ENCODE measurements around the gene MSLN.
A peak's percentile ranks its signal among the peaks of the same experiment; 100 is the strongest.
"Not testable (repeated sequence)": the region's sequence is repeated elsewhere in the genome, so short reads cannot be mapped to it uniquely, and the experiment has no call there.

Gene MSLN

DNA sequence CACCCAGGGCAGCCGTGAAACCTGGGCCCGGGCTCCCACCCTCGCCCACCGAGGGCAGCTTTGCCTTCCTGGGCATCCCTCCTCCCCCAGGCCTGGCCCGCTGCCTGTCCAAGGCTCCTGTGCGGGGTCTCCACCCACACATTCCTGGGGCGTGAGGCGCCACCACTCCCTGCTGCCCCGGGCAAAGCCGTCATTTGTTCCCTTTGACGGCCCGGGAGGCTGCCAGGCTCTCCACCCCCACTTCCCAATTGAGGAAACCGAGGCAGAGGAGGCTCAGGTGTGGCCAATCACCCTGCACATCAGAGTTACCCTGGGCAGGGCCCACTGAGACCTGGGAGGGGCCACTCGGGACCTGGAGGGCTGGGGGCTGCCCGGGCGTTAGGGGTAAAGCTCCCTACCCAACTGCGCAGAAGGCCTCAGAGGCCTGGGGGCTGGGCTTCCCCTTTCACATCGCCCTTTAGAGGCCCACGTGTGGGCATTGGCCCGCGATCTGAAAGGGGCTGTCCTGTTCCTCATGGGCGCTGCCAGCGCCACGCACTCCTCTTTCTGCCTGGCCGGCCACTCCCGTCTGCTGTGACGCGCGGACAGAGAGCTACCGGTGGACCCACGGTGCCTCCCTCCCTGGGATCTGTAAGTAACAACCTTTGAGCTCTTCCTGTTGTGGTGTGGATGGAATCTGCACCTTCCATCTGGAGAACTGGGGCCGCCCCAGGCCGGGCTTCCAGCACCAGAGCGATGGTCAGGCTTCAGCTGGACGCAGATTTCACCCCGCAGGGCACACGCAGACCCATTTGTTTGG lies at the start of gene MSLN:
Gene MSLN, plus strand, starts transcription at position 190 of the 799 bp plus-strand sequence. CDS start 1,947 bp downstream, outside the sequence.
- no peak for DNase-seq (ENCODE audit: extremely low read depth in 1 of 2, low read depth in 1 of 2)

DNA sequence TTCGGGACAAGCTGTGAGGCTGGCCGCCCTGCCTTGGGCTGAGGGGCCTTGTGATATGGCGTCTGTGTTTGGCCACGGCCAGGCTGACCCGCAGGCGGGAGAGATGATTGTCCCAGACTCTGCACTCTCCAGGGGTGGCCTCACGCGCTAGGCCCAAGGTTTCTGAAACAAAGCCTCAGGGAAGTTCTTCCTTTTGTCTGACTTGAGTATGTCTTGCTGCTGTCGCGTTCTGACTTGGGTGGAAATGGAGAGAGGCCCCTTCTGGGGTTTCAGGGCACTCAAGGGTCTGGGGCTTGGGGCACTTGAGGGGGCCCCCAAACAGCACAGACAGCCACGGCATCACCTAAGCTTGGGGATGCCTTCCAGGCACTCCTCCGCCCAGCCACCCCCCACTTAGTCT lies 49.5 kb upstream of the MSLN start:
- DNase-seq (ENCODE audit: extremely low read depth in 1 of 2, low read depth in 1 of 2) = no peak

DNA sequence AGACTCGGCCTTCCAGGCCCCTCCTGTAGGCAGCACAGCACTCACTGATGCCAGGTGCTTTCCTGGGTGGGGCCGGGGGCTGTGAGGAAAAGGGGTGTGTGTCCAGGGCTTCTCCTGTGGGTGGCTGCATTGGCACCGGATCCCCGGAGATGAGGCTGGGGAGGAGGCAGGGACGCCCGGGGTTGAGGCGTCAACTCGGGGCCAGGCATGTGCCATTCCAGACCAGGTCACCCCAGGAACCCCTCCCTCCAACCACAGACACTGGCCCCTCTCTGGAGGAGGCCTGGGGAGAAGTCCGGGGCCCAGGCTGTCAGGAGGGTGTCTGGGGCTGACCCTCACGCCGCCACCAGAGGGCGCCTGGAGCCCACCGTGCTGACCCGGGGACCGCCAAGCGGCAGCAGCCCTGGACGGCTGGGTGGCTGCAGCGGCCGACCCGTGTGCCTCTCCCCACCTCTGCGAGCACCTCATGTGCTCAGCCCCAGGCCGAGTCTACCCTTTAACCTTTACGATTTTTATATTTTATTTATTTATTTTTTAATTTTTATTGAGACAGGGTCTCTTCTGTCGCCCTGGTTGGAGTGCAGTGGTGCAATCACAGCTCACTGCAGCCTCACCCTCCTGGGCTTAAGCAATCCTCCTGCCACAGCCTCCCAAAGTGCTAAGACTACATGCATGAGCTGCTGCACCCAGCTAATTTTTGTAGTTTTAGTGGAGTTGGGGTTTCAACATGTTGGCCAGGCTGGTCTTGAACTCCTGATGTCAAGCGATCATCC lies 48.8 kb upstream of the MSLN start:
- DNase-seq (ENCODE audit: extremely low read depth in 1 of 2, low read depth in 1 of 2) = no peak

DNA sequence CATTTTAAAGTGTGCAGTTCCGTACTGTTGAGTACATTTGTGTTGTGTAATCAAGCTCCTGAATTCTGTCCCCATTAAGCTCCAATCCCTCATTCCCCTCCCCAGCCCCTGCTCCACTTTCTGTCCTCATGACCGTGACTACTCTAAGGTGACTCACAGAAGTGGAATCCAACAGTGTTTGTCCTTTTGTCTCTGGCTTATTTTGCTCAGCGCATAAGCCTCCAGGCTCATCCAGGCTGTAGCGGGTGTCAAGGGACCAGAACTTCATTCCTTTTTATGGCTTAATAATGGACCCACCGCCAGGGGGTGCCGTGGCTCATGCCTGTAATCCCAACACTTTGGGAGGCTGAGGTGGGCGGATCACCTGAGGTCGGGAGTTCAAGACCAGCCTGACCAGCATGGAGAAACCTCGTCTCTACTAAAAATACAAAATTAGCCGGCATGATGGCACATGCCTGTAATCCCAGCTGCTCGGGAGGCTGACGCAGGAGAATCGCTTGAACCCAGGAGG lies 47.7 kb upstream of the MSLN start:
- DNase-seq (ENCODE audit: extremely low read depth in 1 of 2, low read depth in 1 of 2) = not testable (repeated sequence)

DNA sequence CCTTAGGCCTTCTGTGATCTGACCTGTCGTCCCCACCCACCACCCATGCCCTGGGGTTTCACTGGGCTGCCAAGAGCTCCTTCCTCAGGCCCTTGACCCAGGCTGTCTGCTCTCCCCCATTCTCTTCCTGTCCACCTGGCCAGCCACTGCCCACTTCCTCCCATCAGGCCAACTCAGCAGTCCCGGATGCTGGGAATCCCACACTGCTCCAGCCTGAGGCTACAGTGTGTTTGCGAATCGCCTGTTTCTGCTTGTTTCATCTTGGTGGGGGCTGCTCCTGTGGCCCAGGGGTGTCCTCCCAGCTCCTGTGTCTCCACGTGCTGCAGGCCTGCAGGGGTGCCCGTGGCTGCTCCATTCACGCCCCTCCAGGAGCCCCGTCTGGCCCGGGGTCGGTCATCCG lies 46.5 kb upstream of the MSLN start:
- DNase-seq (ENCODE audit: extremely low read depth in 1 of 2, low read depth in 1 of 2) = no peak

DNA sequence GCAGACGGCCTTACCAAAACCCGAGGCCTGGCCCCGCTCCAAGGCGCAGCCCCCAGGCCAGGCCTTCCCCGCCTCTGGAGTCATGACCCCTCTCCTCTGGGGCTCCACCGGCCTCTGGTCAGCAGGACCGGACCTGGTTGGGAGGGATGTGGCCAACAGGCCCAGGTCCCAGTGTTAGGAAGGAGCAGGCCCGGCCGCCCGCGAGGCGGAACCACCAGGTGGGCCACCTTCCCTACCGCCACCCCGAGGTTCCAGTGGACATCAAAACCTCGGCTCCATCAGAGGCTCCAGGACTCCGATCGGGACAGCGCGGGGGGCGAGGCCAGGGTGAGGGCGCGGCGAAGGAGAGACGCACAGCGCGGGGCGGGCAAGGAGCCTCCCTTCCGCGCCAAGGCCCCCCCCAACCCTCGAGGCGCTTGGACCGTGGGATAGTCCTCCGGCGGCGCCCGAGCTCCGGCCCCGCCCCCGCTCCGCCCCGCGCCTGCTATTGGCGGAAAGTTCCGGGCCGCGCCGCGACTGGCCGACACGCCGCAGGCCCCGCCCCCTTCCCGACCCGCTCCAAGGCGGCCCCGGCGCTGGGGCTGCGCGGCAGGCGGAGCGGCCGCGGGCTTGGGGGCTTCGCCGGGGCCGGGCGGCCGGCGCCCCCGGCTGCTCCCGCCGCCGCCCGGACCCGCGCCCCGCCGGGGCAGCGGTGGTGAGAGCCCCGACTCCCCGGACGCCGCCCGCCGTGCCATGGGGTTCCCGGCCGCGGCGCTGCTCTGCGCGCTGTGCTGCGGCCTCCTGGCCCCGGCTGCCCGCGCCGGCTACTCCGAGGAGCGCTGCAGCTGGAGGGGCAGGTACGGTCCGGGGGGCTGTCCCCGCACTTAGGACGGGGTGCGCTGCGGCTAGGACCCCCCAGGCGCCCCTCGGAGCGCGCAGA lies 45.7 kb upstream of the MSLN start, which contains the start of gene METRN:
Gene METRN, plus strand, starts transcription at position 561 of the 919 bp plus-strand sequence. Its CDS starts 172 bp downstream, at position 733.
- peak; percentile 83 to 84 for DNase-seq (ENCODE audit: extremely low read depth in 1 of 2, low read depth in 1 of 2)

DNA sequence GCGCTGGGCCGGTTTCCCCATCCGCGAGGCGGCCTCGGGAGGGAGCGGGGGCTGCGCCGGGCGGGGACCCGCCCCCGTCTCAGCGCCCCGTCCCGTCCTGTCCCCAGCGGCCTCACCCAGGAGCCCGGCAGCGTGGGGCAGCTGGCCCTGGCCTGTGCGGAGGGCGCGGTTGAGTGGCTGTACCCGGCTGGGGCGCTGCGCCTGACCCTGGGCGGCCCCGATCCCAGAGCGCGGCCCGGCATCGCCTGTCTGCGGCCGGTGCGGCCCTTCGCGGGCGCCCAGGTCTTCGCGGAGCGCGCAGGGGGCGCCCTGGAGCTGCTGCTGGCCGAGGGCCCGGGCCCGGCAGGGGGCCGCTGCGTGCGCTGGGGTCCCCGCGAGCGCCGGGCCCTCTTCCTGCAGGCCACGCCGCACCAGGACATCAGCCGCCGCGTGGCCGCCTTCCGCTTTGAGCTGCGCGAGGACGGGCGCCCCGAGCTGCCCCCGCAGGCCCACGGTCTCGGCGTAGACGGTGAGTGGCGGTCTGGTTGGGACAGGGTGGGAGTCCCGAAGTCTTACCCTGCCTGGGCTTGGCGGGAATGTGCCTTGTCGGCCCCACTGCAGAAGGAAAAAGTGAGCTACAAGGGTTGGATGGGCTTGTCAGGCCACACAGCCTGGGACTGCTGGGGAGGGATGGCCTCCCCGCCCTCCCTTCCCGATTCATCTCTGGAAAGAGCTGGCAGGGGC lies 44.9 kb upstream of the MSLN start:
- DNase-seq (ENCODE audit: extremely low read depth in 1 of 2, low read depth in 1 of 2) = no peak

DNA sequence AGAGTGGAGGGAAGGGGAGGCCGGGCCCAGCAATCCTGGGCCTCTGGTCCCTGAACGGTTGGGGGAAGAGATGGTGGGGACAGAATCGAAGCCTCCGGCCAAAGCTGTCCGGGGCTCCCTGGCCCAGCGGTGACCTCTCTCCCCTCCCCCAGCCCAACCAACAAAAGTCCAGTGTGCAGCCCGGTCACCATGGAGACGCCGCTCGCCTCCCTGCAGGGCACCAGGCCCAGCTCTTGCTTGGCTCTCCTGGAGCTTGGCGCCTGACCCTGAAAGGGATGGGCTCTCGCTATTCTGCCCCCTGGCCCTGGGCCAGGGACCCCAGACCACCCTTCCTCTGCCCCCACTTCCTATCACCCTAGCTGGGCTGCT lies 44.4 kb upstream of the MSLN start:
- no peak for DNase-seq (ENCODE audit: extremely low read depth in 1 of 2, low read depth in 1 of 2)

DNA sequence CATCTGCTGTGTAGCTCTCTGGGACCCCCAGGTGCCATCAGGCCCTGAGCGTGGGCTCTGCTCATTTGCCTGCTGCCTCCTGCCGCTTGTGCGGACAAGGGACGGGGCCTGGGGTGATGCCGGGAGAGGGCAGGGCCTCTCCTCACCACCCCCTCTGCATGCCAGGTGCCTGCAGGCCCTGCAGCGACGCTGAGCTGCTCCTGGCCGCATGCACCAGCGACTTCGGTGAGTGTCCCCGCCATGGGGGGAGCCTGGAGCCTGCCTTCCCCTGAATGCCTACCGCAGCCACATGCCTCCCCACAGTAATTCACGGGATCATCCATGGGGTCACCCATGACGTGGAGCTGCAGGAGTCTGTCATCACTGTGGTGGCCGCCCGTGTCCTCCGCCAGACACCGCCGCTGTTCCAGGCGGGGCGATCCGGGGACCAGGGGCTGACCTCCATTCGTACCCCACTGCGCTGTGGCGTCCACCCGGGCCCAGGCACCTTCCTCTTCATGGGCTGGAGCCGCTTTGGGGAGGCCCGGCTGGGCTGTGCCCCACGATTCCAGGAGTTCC lies 43.7 kb upstream of the MSLN start:
- no peak for DNase-seq (ENCODE audit: extremely low read depth in 1 of 2, low read depth in 1 of 2)

DNA sequence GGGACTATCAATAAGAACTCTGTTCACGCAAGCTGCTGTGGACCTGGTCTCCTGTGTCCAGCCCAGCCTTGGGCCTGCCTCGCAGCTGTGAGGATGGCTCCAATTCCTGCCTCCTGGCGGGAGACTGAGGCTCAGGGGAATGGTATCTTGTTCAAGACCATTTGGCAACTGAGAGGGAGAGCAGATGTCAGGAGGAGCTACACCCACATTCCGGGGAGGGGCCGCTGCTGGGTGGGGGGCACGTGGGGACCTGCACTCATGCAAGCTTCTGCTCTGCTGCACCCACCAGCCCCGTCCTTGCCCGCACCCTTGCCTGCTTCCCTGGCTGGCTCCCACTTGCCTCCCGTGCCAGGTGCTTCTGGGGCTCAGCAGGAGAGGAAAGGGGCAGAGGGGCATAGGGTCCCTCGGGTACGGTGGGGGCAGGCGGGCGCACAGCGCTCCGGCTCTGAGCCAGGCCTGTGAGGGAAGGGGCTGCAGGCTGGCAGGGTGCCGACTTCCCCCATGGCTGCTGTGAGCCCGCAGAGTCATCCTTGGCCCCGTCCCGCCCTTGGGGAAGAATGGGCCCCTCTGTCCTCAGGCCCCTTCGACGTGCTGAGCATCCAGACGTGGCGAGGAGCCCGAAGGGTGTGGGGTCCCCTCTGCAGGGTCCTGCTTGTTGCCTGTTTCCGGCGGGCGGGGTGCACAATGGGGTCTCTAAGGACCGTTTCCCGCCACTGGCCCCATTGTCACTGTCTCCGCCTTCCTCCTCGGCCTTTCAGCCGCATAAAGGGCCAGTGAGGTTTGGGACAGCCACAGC lies 42.9 kb upstream of the MSLN start:
- no peak for DNase-seq (ENCODE audit: extremely low read depth in 1 of 2, low read depth in 1 of 2)

DNA sequence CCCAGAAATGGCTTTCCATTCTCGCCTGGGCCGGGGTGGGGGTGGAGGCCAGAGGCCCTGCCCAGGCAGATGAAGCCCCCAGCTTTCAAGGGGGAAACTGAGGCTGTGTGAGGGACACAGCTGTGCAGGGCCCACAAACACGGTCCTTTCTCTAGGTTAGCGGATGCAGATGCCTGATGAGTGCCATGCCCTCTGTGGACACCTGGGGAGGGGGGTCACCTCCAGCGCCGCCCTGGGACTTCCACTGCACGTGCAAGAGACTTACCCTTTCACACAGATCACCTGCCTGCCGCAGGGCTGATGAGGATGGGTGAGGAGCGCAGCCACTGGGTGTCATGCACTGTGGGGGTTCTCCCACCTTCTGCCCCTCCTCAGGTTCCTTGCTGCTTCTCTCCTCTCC lies 42.1 kb upstream of the MSLN start:
- DNase-seq (ENCODE audit: extremely low read depth in 1 of 2, low read depth in 1 of 2) = no peak

DNA sequence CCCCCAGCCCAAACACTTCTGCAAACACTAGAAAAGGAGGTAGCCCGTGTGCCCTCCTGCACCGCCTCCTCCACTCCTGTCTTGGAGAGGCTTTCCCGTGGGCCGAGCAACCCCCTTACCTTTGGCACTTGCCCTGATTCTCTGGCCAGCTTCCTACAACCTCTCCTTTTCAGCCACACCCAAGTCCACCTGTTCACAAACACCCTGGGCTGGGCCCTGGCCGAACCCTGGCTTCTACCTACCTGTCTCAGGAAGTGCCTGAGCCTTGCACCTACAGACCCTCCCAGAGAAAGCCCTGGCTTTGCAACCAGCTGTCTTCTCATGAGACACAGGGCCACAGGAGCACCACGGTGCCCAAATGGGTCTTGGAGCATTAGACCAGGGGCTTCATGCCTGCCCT lies 41.6 kb upstream of the MSLN start:
- no peak for DNase-seq (ENCODE audit: extremely low read depth in 1 of 2, low read depth in 1 of 2)

DNA sequence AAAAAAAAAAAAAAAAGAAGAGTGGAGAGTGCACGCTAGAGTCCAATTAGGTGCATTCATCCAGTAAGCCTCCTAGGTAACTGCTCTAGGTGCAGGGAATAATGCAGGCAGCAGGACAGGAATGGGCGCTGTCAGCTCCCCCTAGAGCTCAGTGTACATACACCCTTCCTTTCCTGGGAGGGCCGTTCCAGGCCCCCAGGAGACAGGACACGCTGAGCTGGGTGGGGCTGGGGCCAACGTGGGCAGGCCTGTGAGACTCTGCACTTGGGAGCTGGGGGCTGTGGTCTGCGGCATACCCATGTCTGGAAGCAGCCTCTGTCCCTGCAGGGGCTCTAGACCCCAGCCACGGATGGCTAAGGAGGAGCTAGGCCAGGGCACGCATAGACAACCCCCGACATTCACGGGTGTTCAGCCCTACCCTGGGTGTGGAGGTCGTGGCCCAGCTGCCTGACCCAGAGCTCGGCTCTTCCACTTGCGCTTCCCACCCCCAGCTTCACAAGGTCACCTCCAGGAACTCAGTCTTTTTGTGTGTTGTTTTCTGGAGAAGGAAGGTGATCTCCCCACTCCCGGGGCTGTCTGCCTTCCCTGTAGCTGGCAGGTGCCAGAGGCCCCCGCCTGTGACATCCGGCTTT lies 40.6 kb upstream of the MSLN start:
- no peak for DNase-seq (ENCODE audit: extremely low read depth in 1 of 2, low read depth in 1 of 2)

DNA sequence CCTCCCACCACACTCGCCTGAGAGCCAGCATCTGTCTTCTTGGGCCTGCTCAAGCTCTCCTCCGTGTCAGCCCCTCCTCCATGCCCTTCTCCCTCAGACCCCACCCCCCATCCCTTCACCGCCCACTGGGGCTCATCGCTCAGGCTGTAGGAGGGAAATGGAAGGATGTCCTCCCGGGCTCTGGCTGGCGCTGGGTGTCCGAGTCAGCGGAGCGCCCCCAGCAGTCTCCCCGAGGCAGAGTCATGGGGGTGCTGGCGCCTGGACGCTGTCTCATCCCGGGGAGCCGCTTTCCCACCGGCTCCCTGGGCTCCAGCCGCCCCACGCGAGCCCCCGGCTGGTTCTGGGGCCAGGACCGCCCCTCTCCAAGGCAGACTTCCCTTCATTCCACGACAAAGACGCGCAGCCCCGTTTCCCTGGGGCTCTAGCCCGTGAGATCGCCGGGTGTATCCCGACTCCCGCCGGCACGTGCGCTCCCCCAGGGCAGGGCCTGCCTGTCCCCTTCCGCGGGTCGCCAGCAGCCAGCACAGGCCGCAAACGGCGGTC lies 40.0 kb upstream of the MSLN start:
- DNase-seq (ENCODE audit: extremely low read depth in 1 of 2, low read depth in 1 of 2) = no peak

DNA sequence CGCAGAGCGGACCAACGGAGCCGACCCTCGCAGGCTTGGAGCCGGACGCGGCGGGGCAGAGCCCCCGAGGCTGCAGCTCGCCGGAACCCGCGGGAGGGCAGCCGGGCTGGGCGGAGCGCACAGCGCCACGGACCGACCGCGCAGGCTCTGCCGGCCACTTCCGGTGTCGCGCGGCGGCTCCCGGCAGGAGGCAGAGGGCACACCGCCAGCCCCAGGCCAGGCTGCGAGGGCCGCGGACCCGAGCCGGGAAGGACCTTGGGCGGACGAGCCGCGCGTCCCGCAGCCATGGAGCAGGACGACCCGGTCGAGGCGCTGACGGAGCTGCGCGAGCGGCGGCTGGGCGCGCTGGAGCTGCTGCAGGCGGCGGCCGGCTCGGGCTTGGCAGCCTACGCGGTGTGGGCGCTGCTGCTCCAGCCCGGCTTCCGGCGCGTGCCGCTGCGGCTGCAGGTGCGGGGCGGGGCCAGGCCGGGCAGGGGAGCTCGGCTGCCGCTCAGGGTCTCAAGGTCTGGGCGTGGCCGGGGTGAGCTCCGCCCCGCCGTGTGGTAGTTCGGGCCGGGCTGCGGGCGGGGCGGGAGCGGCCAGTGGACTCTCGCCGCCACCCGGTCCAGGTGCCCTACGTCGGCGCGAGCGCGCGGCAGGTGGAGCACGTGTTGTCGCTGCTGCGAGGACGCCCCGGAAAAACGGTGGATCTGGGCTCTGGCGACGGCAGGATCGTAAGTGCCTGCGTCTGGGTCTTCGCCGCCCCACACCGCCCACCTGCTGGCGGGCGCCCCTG lies 39.4 kb upstream of the MSLN start, which contains the start of gene ANTKMT:
Gene ANTKMT, plus strand, starts transcription at position 157 of the 775 bp plus-strand sequence. Its CDS starts 129 bp downstream, at position 286.
- DNase-seq (ENCODE audit: extremely low read depth in 1 of 2, low read depth in 1 of 2) = peak; percentile 74 to 76

DNA sequence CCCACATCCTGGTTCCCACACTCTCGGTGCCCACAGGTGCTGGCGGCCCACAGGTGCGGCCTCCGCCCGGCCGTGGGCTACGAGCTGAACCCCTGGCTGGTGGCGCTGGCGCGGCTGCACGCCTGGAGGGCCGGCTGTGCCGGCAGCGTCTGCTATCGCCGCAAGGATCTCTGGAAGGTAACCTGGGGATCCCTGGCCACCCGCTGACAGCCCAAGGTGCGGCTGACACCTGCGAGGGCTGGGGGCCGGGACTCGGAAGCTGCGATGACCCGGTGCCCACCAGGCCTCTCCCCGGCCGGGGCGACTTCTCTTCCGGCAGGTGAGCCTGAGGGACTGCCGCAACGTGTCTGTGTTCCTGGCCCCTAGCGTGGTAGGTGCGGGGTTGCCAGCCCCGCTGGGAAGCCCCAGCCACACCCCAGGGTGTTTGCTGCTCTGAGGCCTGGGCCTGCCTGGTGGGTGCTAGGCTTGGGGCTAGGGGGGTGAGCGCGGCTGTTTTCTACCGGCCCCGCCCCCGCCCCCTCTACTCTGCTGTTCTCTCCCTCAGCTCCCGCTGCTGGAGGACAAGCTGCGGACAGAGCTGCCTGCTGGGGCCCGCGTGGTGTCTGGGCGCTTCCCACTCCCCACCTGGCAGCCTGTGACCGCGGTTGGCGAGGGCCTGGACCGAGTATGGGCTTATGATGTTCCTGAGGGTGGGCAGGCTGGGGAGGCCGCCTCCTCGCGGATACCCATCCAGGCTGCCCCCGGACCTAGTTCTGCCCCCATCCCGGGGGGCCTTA lies 38.6 kb upstream of the MSLN start:
- DNase-seq (ENCODE audit: extremely low read depth in 1 of 2, low read depth in 1 of 2) = no peak
